HCT116 (cell line): Measurements from ENCODE around the gene SELE. TPM values are rescaled to one million over a fixed set of nuclear protein-coding genes. Genes with fewer than 3 reads are reported as not detected.

Experiments used
- ATAC-seq: fragments of 200-7000 bp; cut with Tn5 transposase; 2 replicates; pipeline ENCODE4 v1.9.1; 2020; ENCODE audit warnings: mild to moderate bottlenecking, moderate library complexity
- BruUV-seq: library from RNA; stranded (reverse); fragments of 400-500 nt; replicated peaks from 2 replicates; lab custom pipeline; 2021; lab: Mats Ljungman, UMichigan
- CTCF ChIA-PET: fragments of 300-600 bp; sonication (Branson Sonifier 250); formaldehyde crosslinking; loops from one replicate; lab custom pipeline; 2021; ENCODE audit warnings: antibody characterized with exemption; lab: Charles Lee
- POLR2A ChIA-PET: fragments of 300-600, 350-600 bp; sonication (Branson Sonifier 250); formaldehyde crosslinking; loops from one replicate; lab custom pipeline; 2021; ENCODE audit warnings: antibody characterized with exemption; lab: Charles Lee
- RAD21 ChIA-PET, 2 experiments: fragments of 300-600 bp; sonication (Branson Sonifier 250); formaldehyde crosslinking; loops; one replicate each; lab custom pipeline; 2023; ENCODE audit warnings: low total read pairs in 2 of 2; ENCODE audit not compliant: uncharacterized antibody in 2 of 2, unreplicated experiment in 2 of 2, low non-redundant PET in 1 of 2; lab: Charles Lee
- DNase-seq: peaks from one replicate; pipeline ENCODE4 v3.0.0-alpha.2; 2010; ENCODE audit warnings: low read depth, low spot score
- H2AFZ ChIP-seq: fragments of 200-600 bp; shearing (Covaris generic), sonication (generic); 2 replicates; pipeline ENCODE4 v1.6.1; 2017; ENCODE audit warnings: low read depth, mixed run types, mixed read lengths, antibody characterized with exemption, low read length; ENCODE audit not compliant: poor library complexity, severe bottlenecking
- H3K27ac ChIP-seq: 2 replicates; pipeline ENCODE4 v1.5.1; 2012; ENCODE audit warnings: low read depth, low read length
- H3K27me3 ChIP-seq: fragments of 200-600 bp; sonication (generic); 2 replicates; pipeline ENCODE4 v1.6.1; 2016; ENCODE audit warnings: mixed run types, low read length, mixed read lengths; ENCODE audit not compliant: insufficient read depth
- H3K36me3 ChIP-seq, 2 experiments: fragments of 200-500 bp in 1 of 2; fragments of 200-600 bp in 1 of 2; sonication (Bioruptor generic) in 1 of 2; sonication (generic) in 1 of 2; 2 replicates each; pipeline versions ENCODE4 v1.5.1 to v1.6.1; 2014 to 2016; ENCODE audit warnings: low read length in 2 of 2, inconsistent platforms in 1 of 2, mixed read lengths in 1 of 2, mixed run types in 1 of 2; ENCODE audit not compliant: insufficient read depth in 2 of 2, control insufficient read depth in 1 of 2
- H3K4me1 ChIP-seq, 2 experiments: fragments of 200-600 bp in 1 of 2; sonication (generic) in 1 of 2; 2 replicates each; pipeline versions ENCODE4 v1.5.1 to v1.6.1; 2012 to 2017; ENCODE audit warnings: low read length in 2 of 2, inconsistent platforms in 1 of 2, mild to moderate bottlenecking in 1 of 2, mixed read lengths in 1 of 2, mixed run types in 1 of 2, moderate library complexity in 1 of 2; ENCODE audit not compliant: insufficient read depth in 2 of 2, control insufficient read depth in 1 of 2
- H3K4me2 ChIP-seq: fragments of 200-600 bp; sonication (generic); 2 replicates; pipeline ENCODE4 v1.6.1; 2017; ENCODE audit warnings: mixed run types, low read length, mixed read lengths
- H3K4me3 ChIP-seq, 2 experiments: fragments of 200-600 bp in 1 of 2; sonication (generic) in 1 of 2; replicated peaks in 1 of 2; 2 replicates each; pipeline ENCODE4 v1.5.1; 2011 to 2016; ENCODE audit warnings: low read length in 2 of 2, control low read depth in 1 of 2, low read depth in 1 of 2, mild to moderate bottlenecking in 1 of 2, mixed read lengths in 1 of 2, mixed run types in 1 of 2
- H3K79me2 ChIP-seq: fragments of 200-600 bp; sonication (generic); 2 replicates; pipeline ENCODE4 v1.6.1; 2017; ENCODE audit warnings: mild to moderate bottlenecking, mixed run types, low read length, moderate library complexity, mixed read lengths; ENCODE audit not compliant: insufficient read depth
- H3K9ac ChIP-seq: fragments of 200-600 bp; sonication (generic); 2 replicates; pipeline ENCODE4 v1.6.1; 2016; ENCODE audit warnings: low read length, mixed read lengths
- H3K9me2 ChIP-seq: fragments of 200-600 bp; sonication (generic), shearing (Covaris generic); 2 replicates; pipeline ENCODE4 v1.6.1; 2017; ENCODE audit warnings: mixed run types, mild to moderate bottlenecking, moderate library complexity; ENCODE audit not compliant: insufficient read depth
- H3K9me3 ChIP-seq, 2 experiments: fragments of 200-500 bp in 1 of 2; fragments of 200-600 bp in 1 of 2; sonication (Bioruptor generic) in 1 of 2; sonication (generic) in 1 of 2; 2 replicates each; pipeline ENCODE4 v1.6.1; 2014 to 2017; ENCODE audit warnings: low read length in 2 of 2, mixed read lengths in 2 of 2, inconsistent platforms in 1 of 2, low read depth in 1 of 2, mild to moderate bottlenecking in 1 of 2, mixed run types in 1 of 2, moderate library complexity in 1 of 2; ENCODE audit not compliant: control insufficient read depth in 1 of 2, insufficient read depth in 1 of 2
- H4K20me1 ChIP-seq: fragments of 200-600 bp; sonication (generic), shearing (Covaris generic); 2 replicates; pipeline ENCODE4 v1.6.1; 2017; ENCODE audit warnings: mixed run types, mild to moderate bottlenecking, moderate library complexity; ENCODE audit not compliant: insufficient read depth
- ATF3 ChIP-seq: IDR thresholded peaks from 2 replicates; pipeline ENCODE4 v1.6.1; 2012
- CBX3 ChIP-seq: IDR thresholded peaks from 2 replicates; pipeline ENCODE4 v1.6.1; 2012; ENCODE audit warnings: low read depth
- CTCF ChIP-seq, 3 experiments: fragments of 200-600 bp in 1 of 3; sonication (generic) in 1 of 3; IDR thresholded peaks in 2 of 3; conservative IDR thresholded peaks in 1 of 3; 2 replicates each; pipeline ENCODE4 v1.5.1; 2012 to 2017; ENCODE audit warnings: low read depth in 2 of 3, low read length in 2 of 3, antibody characterized with exemption in 1 of 3, borderline replicate concordance in 1 of 3, control low read depth in 1 of 3, mild to moderate bottlenecking in 1 of 3, mixed read lengths in 1 of 3, mixed run types in 1 of 3, moderate library complexity in 1 of 3; ENCODE audit not compliant: insufficient read depth in 1 of 3
- EZH2 ChIP-seq: fragments of 200-600 bp; sonication (generic); IDR thresholded peaks from 2 replicates; pipeline ENCODE4 v1.6.1; 2017; ENCODE audit warnings: antibody characterized with exemption, mixed run types
- POLR2A ChIP-seq: IDR thresholded peaks from 2 replicates; pipeline ENCODE4 v1.7.0; 2011; ENCODE audit warnings: borderline replicate concordance; ENCODE audit not compliant: insufficient read depth, insufficient read length; ENCODE audit errors: extremely low read depth
- POLR2AphosphoS5 ChIP-seq: IDR thresholded peaks from 2 replicates; pipeline ENCODE4 v1.6.1; 2011; ENCODE audit warnings: mild to moderate bottlenecking, low read depth, low read length, moderate library complexity
- REST ChIP-seq: IDR thresholded peaks from 2 replicates; pipeline ENCODE4 v1.6.1; 2012; ENCODE audit warnings: low read depth
- SP1 ChIP-seq: IDR thresholded peaks from 2 replicates; pipeline ENCODE4 v1.6.1; 2012; ENCODE audit warnings: low read depth
- SRF ChIP-seq: IDR thresholded peaks from 2 replicates; pipeline ENCODE4 v1.6.1; 2012; ENCODE audit warnings: low read depth
- TCF7L2 ChIP-seq: IDR thresholded peaks from 2 replicates; pipeline ENCODE4 v1.7.0; 2011; ENCODE audit warnings: borderline replicate concordance, inconsistent platforms; ENCODE audit not compliant: insufficient read depth, insufficient read length; ENCODE audit errors: extremely low read depth
- intact Hi-C: fragments of 100-400 bp; cut with micrococcal nuclease; formaldehyde crosslinking; loops from 2 replicates; pipeline ENCODE4 v1.10.0; 2022
- total RNA-seq: library from RNA; stranded (reverse); gene quantifications from one replicate; pipeline ENCODE4 v1.2.1, GENCODE V29; 2021; ENCODE audit not compliant: unreplicated experiment

SELE gene
- total RNA-seq, 1 experiment from 2014 or later = not detected

GRCh38 chr1:169676001-169676400 is 57.9 kb downstream of the SELE start:
- Histone ChIP-seq H3K9ac (no peak overlapping the region), H4K20me1 (no peaks in the 10 kb centered on the region), H3K4me3 (no peak overlapping the region), H3K36me3 (no peaks in the 10 kb centered on the region), H3K79me2 (no peaks in the 10 kb centered on the region), H3K4me2 (no peak overlapping the region), H3K9me3 (no peaks in the 10 kb centered on the region), H3K9me2 (no peaks in the 10 kb centered on the region), H3K27ac (no peak overlapping the region), H2AFZ (no peak overlapping the region), H3K4me1 (no peaks in the 10 kb centered on the region), H3K27me3 (0 out of 2 replicates have a peak, but pooled peaks cover under 1% of the 10 kb centered on the region)
- ChIA-PET RAD21 (no interaction called here), POLR2A (no interaction called here), CTCF (no interaction called here)
- intact Hi-C loops = no loop called here
- ATAC-seq = no peak
- no TSS peak for BruUV-seq
- DNase-seq = no peak
- TF ChIP-seq CTCF (IDR thresholded peaks at IDR 0.05 in 2 of 3, conservative IDR thresholded peaks at IDR 0.05 in 1 of 3; ENCODE audit: borderline replicate concordance in 1 of 3, insufficient read depth in 1 of 3, low read depth in 2 of 3, low read length in 2 of 3) (no peak), SP1 (no peak), TCF7L2 (no peak), POLR2A (no peak), SRF (no peak), EZH2 (no peak), REST (no peak), CBX3 (no peak), POLR2AphosphoS5 (no peak), ATF3 (no peak)

Other genes with a start within 250 kb of the SELE start
- gene SLC19A2, start 248.1 kb downstream of the SELE start, total RNA-seq = 10.1 TPM
- gene F5, start 147.6 kb downstream of the SELE start, total RNA-seq = 0.37 TPM
- not detected for gene SELP, start 104.0 kb downstream of the SELE start, total RNA-seq
- 4.1 TPM for gene SELL, start 22.5 kb downstream of the SELE start, total RNA-seq
- 7.4 TPM for gene METTL18, start 60.8 kb upstream of the SELE start, total RNA-seq
- 7.6 TPM for gene SCYL3, start 159.8 kb upstream of the SELE start, total RNA-seq